GM19372 (cell line): Measurements from ENCODE around the gene CACNA2D3.
"Not testable (repeated sequence)": the region's sequence is repeated elsewhere in the genome, so short reads cannot be mapped to it uniquely, and the experiment has no call there.

Source experiments
- ATAC-seq: cut with Tn5 transposase; IDR thresholded peaks from one replicate; pipeline ENCODE4 v1.9.1; 2021; ENCODE audit warnings: mild to moderate bottlenecking, low read depth, moderate library complexity; ENCODE audit not compliant: unreplicated experiment

CACNA2D3 gene

DNA sequence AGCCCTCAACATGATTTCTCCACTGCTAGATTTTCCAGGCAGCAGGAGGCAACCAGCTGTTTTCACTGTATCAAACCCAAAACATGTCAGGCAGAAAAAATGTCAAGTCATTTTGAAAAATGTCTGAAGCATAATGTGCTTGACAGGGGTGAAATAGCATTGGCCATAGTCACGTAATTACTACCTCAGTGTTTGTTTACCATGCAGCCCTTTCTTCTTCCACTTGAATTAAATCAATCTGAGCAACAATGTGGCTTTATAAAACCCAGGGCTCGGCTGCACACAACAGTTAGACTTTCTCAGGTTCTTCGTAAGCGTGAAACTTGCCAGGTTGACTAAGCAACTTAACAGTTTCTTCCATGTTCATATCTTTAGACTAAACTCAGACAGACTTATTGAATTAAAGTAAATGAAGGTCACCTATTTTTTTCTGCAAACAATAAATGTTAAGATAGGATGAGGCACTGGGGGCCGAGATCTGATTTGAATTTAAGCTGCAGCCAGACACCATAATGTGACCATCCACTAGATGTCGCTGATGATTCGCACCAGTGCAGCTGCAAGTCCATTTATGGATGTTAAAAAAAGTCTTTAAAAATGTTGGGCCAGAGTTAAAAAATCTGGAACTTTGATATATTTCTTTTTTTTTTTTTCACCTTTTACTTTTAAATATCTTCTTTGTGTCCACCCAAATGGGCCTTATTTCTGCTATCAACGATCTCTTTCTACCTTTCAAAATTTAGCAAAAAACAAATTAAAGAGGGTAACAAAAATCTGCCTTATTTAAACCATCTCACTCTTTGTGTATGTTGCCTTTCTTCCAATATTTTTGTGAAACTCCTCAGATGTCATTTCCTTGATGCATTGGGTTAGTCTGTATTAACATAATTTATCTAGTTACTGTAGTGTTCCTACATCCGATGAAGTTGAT is 305.9 kb downstream of the CACNA2D3 start:
- no peak for ATAC-seq

DNA sequence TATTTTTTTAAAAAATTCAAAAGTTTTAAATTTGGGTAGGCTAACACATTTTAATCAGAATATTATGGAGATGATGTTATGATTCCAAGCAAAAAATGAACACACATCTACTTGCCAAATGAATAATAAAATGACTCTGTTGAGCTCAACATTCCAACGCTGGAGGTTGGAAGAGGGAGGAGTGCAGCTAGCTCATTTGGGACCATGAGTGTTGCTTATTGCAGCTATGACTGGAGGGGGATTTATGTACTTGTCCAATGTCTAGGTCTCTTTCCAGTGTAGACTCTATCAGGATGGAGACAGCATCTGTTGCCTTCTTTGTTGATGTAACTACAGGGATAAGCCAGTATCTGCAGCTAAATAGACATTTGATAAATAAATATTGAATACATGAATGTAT is 310.6 kb downstream of the CACNA2D3 start:
- ATAC-seq, result no peak

GRCh38 chr3:54433846-54434245 is 311.5 kb downstream of the CACNA2D3 start:
- no peak for ATAC-seq

- no peak for ATAC-seq
Measured at GRCh38 chr3:54434756-54435155, 312.4 kb downstream of the CACNA2D3 start.

GRCh38 chr3:54437271-54437670 is 314.9 kb downstream of the CACNA2D3 start:
- no peak for ATAC-seq

GRCh38 chr3:54443561-54444161 is 321.3 kb downstream of the CACNA2D3 start:
- no peak for ATAC-seq

- no peak for ATAC-seq
Measured at GRCh38 chr3:54445630-54446029, 323.3 kb downstream of the CACNA2D3 start.

GRCh38 chr3:54447427-54447826 is 325.1 kb downstream of the CACNA2D3 start:
- no peak for ATAC-seq

DNA sequence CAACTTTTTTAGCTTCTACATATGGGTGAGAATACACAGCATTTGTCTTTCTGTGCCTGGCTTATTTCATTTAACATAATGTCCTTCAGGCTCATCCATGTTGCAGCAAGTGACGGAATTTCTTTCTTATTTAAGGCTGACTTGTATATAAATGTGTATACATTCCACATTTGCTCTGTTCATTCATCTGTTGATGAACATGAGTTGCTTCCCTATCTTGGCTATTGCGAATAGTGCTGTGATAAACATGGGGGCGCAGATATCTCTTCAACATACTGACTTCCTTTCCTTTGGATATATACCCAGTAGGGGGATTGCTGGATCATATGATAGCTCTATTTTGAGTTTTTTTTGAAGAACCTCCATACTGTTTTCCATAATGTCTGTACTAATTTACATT is 332.5 kb downstream of the CACNA2D3 start:
- ATAC-seq, result no peak

- no peak for ATAC-seq
Measured at GRCh38 chr3:54458357-54458756, 336.0 kb downstream of the CACNA2D3 start.

- not testable (repeated sequence) for ATAC-seq
Measured at GRCh38 chr3:54464554-54464953, 342.2 kb downstream of the CACNA2D3 start.

DNA sequence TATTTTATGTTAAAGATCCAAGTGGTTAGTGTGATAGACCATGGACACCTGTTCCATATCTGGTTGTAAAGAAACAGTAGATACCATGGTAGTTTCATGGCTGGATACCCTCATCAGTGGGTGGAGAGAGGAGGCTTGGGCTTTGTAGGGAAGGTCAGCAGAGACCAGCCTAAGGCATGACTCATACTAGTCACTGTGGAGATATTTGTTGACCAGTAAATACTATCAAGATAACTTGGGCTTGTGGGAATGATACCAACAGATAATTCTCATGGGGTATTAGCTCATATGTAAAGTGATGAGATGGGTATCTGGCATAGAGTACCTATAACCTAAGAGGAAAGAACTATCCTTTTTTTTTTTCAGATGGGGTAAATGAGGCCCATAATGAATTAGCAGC is 354.5 kb downstream of the CACNA2D3 start:
- ATAC-seq, result no peak

DNA sequence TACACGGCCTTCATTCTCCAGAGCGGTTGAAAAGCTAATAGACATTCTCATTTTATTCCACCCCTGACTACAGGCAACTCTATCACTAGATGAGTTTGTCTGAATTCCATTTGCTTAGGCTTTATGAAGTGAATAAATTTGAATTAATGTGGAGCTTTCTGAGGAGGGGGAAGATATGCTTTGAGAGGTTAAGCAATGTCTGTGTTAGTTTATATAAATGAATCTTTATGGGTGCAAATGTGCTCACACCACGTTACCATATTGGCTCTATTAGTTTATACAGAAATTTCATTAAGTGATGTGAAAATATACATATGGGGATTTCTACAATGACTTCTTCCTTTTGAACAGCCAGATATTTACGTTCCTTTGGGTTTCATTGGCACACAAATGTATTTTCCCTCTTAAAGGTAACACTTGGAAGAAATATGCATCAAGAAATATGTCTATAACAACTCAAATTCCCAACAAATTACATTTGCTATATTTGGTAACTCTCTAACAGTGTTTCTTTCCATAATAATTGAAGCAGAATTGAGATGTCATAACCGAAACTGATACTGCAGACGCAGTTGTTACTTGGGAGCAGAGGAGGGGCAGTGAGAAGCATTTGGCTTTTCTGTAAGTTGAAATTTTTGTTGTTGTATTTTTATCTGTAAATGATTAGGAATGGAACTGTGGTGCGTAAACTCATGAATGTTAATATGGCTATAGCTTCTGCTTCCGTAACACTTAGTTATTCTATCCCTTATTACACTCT is 359.4 kb downstream of the CACNA2D3 start:
- no peak for ATAC-seq

DNA sequence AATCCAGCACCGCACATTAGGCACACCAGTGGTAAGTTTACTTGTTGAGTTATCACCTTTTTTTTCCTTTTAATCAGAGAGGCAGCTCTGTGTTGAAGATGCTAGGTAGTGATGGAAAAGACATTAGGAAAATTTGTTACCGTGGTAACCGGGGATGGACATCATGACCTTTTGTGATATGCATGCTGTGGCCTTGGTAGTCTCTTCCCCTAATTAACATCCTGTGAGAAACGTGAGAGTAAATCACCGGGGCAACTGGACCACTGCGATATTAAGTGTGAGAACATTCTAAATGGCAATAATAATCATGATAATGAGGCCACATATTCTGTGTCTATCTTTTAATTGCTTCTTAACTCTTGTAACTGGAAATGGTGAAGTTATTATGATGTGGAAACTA is 362.0 kb downstream of the CACNA2D3 start:
- no peak for ATAC-seq

GRCh38 chr3:54486317-54486716 is 364.0 kb downstream of the CACNA2D3 start:
- no peak for ATAC-seq

GRCh38 chr3:54488297-54488696 is 365.9 kb downstream of the CACNA2D3 start:
- no peak for ATAC-seq

GRCh38 chr3:54494209-54494608 is 371.9 kb downstream of the CACNA2D3 start:
- ATAC-seq, result no peak

- ATAC-seq, result no peak
Measured at GRCh38 chr3:54506603-54507002, 384.3 kb downstream of the CACNA2D3 start.

DNA sequence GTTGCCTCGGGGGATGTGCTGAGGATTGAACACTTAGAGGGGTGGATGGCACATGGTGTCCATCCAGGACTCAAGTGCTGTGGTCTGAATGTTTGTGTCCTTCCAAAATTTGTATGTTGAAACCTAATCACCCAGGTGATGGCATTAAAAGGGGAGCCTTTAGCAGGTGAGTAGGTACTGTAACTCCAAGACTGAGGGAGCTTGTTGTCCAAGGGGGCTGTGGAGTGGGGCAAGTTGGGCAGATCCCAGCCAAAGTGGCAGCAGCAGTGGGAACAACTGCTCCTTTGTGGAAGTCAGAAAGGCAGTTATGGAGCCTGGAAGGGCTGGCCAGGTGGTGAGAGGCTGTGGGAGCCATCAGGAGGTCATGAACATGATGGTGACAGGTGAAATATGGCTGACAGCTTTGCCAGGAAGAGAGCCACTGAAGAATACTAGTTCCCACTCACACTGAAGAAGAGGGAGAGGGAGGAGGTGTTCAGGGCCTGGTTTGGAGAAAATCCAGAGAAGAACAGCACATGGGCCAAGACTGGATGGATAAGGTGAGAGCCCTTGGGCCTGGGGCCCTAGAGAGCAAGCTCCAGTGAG is 385.6 kb downstream of the CACNA2D3 start:
- ATAC-seq, result no peak

DNA sequence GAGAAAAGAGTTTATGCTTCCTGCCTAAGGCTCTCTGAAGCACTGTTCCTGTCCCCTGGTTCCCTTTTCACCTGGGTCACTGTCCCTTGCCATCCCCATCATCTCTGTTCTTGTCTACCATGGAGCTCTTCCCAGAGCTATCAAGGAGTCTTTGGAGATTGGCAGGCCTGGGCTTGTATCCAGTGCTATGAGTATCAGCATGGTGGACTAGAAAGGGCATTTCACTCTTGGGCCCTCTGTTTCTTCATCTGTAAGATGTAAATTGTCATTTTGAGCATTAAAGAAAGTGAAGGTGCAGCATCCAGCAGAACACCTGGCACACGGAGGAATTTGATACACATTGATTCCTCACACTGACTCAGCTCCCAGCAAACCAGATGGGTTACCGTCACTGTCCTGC is 388.2 kb downstream of the CACNA2D3 start:
- ATAC-seq, result no peak
